ENCODE results near the gene ZP2. TPM values are rescaled to one million over a fixed set of nuclear protein-coding genes. Genes with fewer than 3 reads are reported as not detected.
"Not testable (repeated sequence)": the region's sequence is repeated elsewhere in the genome, so short reads cannot be mapped to it uniquely, and the experiment has no call there.

ZP2 gene
- total RNA-seq, 1 donor from 2014 or later: not detected

DNA sequence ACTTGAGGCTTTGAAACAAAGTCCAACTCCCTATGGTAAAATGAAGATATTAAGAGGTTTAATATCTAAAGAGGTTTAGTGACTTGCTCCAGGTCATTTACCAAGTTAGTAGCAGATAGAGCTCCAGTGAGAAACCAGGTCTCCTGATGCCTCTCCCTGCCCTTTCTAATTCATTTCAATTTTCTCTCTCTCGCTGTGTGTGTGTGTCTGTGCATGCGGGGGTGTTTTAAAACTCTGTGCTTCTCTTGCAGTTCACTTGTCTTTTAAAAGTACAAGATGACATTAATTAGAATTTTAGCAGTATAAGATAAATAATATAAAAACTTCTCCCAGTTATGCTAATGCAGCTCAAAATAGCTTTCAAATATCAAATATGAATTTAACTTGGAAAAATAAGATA lies 8.2 kb upstream of the ZP2 start:
- DNase-seq (no peak), ATAC-seq (no peak)
- intact Hi-C loops (cut with micrococcal nuclease): no loop called here

DNA sequence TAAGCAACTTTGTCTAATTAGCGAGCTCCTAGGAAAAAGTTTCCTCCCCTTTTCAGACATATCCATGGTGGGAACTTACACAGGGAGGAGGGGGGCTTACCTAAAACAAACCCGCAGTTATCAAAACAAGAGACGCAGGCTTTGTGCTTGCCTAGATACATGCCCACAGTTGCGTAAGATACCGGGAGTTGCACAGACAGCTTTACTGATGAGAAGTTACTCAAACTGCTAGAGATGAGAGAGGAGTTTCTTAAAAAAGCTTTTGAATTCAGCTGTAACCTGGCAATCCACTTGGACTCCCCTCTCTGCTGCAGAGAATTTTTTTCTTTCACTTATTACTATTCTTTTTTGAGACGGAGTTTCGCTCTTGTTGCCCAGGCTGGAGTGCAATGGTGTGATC lies 6.8 kb upstream of the ZP2 start:
- DNase-seq (no peak), ATAC-seq (no peak)
- intact Hi-C loops (cut with micrococcal nuclease): no loop called here

DNA sequence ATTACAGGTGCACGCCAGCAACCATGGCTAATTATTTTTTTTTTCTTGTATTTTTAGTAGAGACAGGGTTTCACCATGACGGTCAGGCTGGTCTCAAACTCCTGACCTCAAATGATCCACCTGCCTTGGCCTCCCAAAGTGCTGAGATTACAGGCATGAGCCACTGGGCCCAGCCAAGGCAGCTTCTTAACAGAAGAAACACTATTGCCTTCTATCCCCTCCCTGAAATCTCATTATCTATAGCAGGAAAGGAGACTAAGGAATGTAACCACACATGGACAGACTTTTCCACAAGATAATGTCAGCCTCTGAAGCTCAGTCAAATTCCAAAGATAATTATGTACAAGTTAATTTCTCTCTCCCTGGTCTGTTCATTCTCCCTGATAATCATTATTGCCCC lies 5.7 kb upstream of the ZP2 start:
- DNase-seq: no peak
- ATAC-seq: no peak

DNA sequence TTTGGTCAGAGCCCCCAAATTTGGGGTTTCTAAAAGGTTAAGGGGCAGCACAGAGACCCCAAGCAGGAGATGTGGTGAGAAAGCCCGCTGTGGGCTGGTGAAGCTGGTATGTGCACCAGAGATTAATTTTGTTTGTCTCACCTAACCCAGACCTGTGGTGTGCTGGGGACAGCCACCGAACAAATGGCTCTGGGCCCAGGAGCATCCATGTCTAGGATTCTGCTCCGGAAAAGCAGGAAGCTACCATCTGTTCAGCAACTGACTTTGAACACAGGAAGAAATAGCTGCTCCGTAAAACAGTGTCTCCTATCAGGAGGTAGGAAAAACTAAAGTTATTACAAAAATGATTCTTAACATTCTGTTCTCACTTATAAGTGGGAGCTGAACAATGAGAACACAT lies 2.7 kb upstream of the ZP2 start:
- no peak for DNase-seq
- no peak for ATAC-seq
- intact Hi-C loops (cut with micrococcal nuclease): no loop called here

More for the DNA sequence above, 5.7 kb upstream of the ZP2 start:
- intact Hi-C loops (cut with micrococcal nuclease): no loop called here

DNA sequence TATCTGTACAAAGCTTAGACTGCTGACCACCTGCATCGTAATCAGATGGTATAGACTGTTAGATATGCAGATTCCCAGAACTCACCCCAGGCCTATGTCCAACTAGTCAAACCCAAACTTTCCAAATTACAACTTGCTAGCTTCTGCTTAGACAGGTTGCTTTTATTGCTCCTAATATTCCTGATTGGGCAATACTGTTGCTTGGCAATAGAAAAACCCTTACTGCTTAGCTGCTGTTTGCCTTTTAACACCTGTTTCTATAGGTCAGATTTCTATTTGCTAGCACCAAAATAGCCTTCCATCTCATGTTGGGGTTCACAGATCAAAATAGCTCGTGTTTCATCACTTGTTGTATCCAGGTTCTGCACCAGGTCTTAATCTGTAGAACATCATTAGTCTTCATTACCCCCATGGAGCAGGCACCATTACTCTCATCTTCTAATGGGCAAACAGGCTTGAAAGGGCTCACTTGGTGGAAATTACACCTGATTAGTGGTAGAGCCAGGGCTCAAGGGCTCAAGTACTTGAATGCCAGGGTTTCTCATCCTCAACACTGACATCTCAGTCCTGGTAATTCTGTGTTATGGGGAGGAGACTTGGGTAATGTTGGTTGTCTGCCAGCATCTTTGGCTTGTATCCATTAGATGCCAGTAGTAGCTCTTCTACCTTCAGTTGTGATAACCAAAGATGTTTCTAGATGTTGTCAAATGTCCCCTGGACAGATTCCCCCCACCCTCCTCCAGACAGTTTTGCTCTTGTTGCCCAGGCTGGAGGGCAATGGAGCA lies 2.7 kb downstream of the ZP2 start:
- intact Hi-C loops (cut with micrococcal nuclease): no loop called here
- ATAC-seq (no peak), DNase-seq (no peak)

DNA sequence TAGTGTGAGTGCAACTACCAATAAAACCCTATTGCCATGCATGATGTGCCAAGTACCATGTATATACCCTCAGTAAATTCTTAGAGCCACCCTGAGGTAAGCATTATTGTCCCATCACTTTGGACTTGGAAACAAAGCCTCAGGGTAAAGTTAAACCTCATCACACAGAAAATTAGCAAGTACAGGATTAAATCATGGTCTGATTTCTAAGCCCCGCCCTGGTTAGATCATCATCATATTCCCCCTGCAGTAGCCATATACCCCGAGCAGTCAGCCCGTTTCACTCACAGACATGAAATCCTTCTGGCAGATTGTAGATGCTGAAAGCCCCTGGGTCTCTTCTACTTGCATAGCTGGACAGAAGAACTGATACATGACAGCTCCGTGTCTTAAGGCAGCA lies 4.8 kb downstream of the ZP2 start:
- intact Hi-C loops (cut with micrococcal nuclease): no loop called here
- DNase-seq: no peak
- no peak for ATAC-seq

DNA sequence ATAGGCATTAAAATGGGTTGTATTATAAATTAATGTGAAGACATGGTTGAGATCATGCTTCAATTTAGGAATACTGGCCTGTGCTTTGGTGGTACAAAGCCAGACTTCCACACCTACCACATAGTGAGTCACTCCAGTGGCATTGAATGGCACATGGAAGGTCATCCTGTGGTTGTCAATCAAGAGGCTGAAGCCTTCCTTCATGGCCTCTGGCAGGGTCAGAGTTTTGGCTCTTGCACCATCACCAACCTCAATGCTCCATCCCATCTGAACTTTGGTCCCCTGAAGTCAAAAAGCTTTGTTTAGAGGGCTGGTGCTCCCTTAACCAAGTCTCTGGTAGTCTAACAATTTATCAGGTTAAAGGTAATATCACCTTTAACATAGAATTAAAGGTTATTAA lies 6.1 kb downstream of the ZP2 start:
- intact Hi-C loops (cut with micrococcal nuclease): no loop called here
- no peak for ATAC-seq
- no peak for DNase-seq

DNA sequence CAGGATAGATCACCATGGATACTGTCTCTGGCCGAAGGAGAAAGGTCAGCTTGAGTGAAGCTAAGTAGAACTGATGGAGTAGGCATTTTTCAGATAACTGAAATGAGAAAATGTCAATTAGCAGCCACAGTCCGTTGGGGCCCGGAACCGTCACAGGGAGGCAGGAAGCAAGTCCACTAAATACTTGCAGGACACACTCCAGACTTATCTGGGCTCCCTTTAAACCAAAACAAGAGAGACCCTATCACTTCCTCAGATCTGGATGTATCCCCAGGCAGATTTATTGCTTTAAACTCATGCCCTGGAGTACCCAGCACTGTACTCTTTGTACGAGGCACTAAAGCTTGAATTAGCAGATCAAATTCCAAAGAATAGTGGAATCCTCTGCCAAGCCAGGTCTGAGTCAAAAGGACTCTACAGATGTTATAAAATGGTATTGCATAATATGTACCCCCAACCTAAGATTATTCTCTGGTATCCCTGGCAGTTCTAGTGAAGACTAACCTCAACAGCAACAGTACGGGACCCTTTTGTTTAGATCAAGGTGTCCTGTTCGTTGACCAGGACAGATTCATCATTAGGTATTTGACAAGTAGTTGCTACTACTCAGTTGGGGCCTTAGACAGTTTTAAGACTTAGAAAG lies 8.1 kb downstream of the ZP2 start:
- DNase-seq: no peak
- intact Hi-C loops (cut with micrococcal nuclease): no loop called here
- no peak for ATAC-seq

DNA sequence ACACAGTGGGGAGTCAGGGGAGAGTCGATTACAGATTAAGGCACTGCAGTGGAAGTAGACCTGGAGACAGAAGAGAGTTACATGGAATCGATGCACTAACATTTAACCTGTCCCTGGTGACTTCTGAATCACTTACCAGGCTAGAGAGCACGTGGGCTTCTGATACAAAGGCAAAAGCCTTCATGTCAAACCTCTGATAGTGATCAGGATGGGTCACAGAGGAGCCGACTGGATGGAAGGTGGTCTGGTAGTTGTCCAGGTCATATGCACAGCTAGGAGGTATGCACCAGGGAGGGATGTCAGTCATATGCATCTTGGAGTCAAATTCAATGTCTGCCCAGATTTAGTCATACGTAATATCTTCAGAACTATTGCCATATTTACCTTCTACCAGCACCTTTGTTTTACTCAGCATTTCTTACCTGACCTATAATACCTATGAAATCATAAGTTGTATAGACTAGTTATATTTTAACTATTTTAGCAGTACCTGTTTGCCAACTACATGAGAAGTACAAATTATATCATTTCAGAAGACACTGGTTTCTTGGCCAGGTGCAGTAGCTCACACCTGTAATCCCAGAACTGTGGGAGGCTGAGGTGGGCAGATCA lies 11.7 kb downstream of the ZP2 start:
- intact Hi-C loops (cut with micrococcal nuclease): loop anchor here (5.0 kb wide), 1 partner anchor 98 kb away; no protein-coding TSS in a partner anchor
- no peak for ATAC-seq
- no peak for DNase-seq

DNA sequence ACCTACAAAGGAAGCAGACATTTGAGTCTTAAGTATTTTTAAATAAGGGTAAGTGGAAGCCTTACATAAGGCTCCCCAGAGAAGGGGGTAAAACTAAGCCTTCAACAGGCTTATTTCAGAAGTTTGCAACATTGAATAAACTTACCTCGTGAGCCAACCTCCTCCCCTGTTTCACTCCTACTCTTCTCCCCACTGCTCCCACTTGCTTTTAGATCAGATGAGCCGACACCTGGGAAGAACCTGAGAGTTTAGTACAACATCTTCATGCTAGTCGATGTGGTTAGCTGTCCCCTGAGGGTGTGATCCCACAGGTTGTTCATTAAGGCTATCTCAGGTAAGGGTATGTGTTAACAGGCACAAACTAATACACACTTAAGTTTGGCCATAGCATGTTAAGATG lies 13.8 kb downstream of the ZP2 start:
- ATAC-seq (no peak), DNase-seq (no peak)
- intact Hi-C loops (cut with micrococcal nuclease): loop anchor here (5.0 kb wide), 1 partner anchor 100 kb away; no protein-coding TSS in a partner anchor

DNA sequence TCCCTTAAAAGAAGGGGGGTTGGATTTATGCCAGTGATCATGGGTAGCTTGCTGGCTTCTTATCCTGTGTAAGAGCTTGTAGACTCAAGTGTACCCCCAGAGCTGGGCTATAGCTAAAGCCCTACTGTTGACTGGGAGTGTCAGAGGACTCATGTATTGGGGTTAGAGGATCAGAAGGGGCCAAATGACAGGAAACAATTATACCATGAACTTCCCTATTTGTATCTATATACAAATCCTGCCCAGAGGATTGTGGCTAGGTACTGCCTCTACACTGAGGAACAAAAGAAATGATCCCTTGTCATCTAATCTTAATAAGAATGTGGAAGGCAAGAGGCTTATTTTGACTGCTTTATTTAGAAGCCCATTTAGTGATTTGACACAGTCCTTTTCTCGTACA lies 14.3 kb downstream of the ZP2 start:
- intact Hi-C loops (cut with micrococcal nuclease): loop anchor here (5.0 kb wide), 1 partner anchor 100 kb away; no protein-coding TSS in a partner anchor
- DNase-seq: no peak
- ATAC-seq: no peak

DNA sequence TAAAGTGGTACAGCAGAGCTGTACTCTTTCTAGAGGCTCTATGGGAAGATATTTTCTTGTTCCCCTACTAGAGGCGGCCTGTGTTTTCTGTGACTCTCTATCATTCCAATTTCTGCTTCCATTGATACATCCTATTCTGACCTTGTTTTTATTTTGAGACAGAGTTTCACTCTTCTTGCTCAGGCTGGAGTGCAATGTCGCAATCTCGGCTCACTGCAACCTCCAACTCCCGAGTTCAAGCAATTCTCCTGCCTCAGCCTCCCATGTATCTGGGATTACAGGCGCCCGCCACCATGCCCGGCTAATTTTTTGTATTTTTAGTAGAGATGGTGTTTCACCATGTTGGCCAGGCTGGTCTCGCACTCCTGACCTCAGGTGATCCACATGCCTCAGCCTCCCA lies 16.0 kb downstream of the ZP2 start:
- not testable (repeated sequence) for ATAC-seq, DNase-seq
- intact Hi-C loops (cut with micrococcal nuclease): loop anchor here (5.0 kb wide), 1 partner anchor 102 kb away; no protein-coding TSS in a partner anchor

DNA sequence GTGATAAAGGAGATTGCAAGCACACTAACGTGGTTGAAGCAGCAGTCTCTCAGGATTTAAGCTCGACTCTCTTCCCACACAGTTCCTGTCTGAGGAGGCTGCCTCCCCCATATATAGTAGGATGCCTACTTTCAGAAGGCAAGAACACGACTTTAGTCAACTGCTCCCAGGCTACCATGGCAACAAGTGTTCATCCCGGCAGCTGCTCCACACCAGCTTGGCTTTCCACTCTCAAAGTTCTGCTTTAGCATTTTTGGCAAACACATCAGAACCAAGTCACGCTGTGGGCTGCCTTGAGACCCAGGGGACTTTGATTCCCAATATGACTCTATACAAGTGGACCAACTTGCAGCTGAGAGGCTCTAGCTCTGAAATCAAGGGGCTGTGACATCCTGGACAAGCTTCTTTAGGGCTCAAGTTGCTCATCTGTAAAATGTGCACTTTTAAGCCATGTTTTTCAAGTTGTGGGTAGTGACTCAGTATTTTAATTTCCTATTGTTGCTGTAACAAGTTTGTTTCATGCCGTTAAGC lies 16.5 kb downstream of the ZP2 start:
- DNase-seq (no peak), ATAC-seq (no peak)
- intact Hi-C loops (cut with micrococcal nuclease): loop anchor here (5.0 kb wide), 1 partner anchor 102 kb away; no protein-coding TSS in a partner anchor

DNA sequence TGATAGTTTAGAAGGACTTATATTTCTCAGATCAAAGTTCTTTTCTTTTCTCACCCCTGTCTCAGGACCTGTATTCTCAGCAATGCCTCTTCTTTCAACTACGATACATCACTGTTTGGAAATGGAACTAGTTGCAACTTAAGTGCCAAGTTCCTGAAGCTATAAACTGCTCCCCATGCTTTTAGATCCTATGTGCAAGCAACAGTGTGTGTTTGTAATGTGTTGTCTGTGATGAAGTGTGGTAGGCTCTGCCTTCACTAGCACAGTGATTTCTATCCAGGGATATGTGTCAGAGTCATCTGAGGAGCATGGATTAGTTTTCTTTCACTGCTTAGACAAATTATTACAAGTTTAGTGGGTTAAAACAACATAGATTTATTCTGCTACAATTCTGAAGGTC lies 18.4 kb downstream of the ZP2 start:
- ATAC-seq (no peak), DNase-seq (no peak)
- intact Hi-C loops (cut with micrococcal nuclease): no loop called here

DNA sequence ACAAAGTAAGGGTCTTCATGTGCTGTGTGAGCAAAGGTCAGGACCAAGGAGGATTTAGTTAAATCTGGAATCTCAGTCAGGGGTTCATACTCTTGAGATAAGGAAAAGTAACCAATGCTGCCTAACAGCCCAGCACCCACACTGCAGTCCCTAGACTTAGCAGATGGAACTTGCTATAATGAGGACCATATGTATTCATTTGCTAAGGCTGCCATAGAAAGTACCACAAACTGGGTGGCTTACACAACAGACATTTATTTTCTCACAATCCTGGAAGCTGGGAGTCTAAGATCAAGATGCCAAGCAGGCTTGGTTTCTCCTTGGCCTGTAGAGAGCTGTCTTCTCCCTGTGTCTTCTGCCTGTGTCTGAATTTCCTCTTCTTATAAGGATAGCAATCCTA lies 20.8 kb downstream of the ZP2 start:
- intact Hi-C loops (cut with micrococcal nuclease): no loop called here
- DNase-seq: no peak
- ATAC-seq: no peak

DNA sequence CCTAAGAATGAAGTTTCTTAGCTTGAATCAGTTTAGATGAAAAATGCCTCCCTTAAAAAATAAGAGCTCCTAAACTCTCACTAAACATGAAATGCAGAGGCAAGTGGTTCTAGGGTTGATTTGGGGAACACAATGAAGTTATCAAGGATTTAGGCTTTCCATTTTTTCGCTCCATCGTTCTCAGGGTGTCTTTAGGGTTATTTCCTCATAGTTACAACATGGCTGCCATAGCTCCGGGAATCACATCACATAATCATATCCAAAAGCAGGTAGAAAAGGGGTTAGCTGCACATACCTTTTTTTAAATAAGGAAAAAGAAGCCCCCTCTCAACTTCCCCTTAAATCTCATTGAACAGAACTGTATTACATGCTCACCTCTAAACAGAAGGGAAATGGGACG lies 21.4 kb downstream of the ZP2 start:
- ATAC-seq: no peak
- intact Hi-C loops (cut with micrococcal nuclease): no loop called here
- no peak for DNase-seq

DNA sequence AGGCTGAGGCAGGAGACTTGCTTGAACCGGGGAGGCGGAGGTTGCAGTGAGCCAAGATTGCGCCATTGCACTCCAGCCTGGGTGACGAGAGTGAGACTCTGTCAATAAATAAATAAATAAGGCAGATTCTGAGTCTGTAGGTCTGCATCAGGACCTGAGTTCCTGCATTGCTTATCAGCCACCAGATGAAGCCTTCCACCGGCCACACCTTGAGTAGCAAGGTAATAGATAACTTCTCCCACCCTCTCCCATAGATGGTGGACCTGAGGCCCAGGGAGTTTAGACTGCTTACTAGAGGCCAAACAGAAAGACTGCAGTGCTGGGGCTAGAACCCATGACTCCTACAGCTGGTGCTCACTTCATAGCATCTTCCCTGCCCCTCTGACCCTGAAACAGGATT lies 22.1 kb downstream of the ZP2 start:
- no peak for DNase-seq
- intact Hi-C loops (cut with micrococcal nuclease): no loop called here
- no peak for ATAC-seq

DNA sequence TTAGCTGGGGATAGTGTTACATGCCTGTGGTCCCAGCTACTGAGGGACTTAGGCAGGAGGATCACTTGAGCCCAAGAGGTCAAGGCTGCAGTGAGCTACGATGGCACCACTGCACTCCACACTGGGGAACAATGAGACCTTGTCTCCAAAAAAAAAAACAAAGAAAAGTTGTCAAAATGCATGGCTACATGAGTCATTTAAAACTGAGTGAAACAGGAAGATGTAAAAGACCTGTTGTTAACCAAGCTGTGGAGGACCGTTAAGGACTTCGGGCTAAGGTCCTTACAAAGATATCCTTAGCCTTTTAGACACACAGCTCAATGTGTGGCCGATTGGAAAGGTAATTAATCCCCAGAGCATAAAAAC lies 25.1 kb downstream of the ZP2 start:
- DNase-seq: no peak
- intact Hi-C loops (cut with micrococcal nuclease): no loop called here
- no peak for ATAC-seq

DNA sequence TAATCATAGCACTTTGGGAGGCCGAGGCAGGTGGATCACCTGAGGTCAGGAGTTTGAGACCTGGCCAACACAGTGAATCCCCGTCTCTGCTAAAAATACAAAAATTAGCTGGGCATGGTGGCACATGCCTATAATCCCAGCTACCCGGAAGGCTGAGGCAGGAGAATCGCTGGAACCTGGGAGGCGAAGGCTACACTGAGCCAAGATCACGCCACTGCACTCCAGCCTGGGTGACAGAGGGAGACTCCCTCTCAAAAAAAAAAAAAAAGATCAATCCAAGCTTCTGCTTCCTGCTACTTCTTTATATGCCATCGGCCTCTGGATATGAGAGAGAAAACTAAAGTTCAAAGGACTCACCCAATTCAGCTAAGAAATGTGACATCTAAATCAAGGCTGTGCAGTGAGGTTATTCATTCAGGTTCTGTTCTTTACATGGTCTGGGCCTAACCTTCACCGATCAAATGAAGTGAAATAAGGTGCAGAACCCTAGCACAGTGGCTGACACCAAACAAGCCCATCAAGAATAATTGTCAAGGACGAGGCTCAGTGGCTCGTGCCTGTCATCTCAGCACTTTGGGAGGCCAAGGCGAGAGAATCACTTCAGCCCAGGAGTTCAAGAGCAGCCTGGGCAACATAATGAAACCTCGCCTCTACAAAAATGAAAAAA lies 25.6 kb downstream of the ZP2 start:
- intact Hi-C loops (cut with micrococcal nuclease): no loop called here
- no peak for DNase-seq
- ATAC-seq: no peak

DNA sequence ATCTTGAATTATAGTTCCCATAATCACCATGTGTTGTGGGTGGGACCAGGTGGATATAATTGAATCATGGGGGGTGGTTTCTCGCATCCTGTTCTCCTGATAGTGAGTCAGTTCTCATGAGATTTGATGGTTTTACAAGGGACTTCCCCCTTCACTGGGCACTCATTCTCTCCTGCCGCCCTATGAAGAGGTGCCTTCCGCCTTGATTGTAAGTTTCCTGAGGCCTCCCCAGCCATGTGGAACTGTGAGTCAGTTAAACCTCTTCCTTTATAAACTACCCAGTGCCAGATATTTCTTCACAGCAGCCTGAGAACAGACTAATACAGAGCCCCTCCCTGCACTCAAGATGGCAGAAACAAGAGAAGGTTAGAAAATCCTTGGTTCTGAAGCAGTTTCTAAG lies 26.5 kb downstream of the ZP2 start:
- ATAC-seq (no peak), DNase-seq (no peak)
- intact Hi-C loops (cut with micrococcal nuclease): no loop called here
